GM13976 (cell line): ENCODE results near the gene ERCC4.

Experiments
- DNase-seq: peaks from one replicate; pipeline ENCODE4 v3.0.0; 2012; ENCODE audit warnings: low spot score
- CTCF ChIP-seq: IDR thresholded peaks from 2 replicates; pipeline ENCODE4 v1.5.1; 2012; ENCODE audit warnings: borderline replicate concordance, mild to moderate bottlenecking; ENCODE audit not compliant: insufficient read depth; ENCODE audit errors: extremely low read depth, missing control alignments, control extremely low read depth
- in situ Hi-C: fragments of 300-500 bp; cut with MboI; formaldehyde crosslinking; loops from one replicate; pipeline ENCODE4 v1.12.0; 2022; ENCODE audit warnings: low sequenced_read_pairs, mixed read lengths, inconsistent platforms; ENCODE audit not compliant: unreplicated experiment

Gene ERCC4

DNA sequence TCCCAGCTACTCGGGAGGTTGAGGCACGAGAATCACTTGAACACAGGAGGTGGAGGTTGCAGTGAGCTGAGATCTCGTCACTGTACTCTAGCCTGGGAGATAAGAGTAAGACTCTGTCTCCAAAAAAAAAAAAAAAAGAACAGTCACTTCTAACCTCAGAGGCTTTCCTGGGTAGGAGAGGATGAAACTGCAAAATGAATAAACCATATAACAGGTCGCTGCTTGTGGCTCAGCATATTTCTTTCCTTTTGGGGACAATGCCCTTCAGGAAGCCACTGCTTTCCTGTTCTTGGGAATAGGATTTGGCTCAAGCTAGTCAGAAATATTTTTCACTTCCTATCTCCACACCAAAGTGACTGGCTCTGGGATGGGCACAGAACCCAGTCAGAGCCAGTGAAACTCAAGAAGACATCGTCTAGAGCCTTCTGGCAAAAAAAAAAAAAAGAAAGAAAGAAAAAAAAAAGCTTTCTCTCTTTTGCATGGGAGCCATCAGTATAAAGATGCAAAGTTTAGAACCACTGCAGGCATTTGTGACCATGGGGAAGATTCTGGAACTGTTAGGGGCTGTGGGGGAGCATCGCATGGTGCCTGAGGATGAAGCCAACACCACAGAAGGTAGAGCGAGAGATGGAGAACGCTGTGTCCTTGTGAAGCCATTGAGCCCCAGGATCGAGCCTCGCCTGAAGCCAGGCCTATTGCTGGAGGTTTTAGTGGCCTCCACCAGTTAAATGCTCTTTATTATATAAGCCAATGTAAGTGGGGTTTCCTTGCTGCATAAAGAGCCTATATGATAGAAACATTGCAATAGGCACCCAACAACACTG lies 79.3 kb downstream of the ERCC4 start:
- TF ChIP-seq CTCF = no peak
- DNase-seq = no peak
- in situ Hi-C loops = no loop called here

DNA sequence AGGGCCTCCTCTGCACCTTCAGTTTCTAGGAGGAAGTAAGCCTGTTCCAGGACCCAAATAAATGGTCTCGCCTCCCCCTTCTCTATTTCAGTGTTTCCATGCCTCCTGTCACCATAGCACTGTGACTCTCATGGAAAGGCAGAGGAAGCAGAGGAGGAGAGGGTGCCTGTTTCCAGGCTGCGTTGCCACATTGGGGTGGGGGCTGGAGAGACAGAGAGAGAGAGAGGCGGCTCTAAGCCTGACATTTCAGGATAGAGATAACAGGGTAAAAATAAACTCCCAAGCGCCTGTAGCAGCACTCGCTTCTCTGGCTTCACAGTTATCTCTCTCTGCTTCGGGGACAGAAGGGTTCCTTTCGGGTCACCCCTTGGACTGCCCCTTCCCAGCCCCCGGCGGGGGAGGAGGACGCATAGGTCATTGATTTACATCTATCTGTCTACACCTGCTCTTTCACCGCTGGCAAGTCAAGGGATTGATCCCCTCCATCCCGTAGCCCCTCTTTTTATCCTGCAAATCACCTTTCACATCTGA lies 80.0 kb downstream of the ERCC4 start:
- DNase-seq = no peak
- in situ Hi-C loops = no loop called here
- TF ChIP-seq CTCF = no peak

GRCh38 chr16:14001521-14001920 lies 81.6 kb downstream of the ERCC4 start:
- TF ChIP-seq CTCF = no peak
- no peak for DNase-seq
- in situ Hi-C loops = no loop called here
